ENCODE data around the gene PCDHB10.
"Not testable (repeated sequence)": the region's sequence is repeated elsewhere in the genome, so short reads cannot be mapped to it uniquely, and the experiment has no call there.

The PCDHB10 gene

GRCh38 chr5:141150993-141151325, 41.2 kb upstream of the PCDHB10 start:
- no peak for TF ChIP-seq ZBTB7A (IDR thresholded peaks at IDR 0.05; ENCODE audit: low read depth)
- TF ChIP-seq TAF1 (IDR thresholded peaks at IDR 0.05; ENCODE audit: low read depth) = no peak
- TF ChIP-seq NFIC (IDR thresholded peaks at IDR 0.05) = no peak
- TF ChIP-seq REST (IDR thresholded peaks at IDR 0.05; ENCODE audit: low read depth) = no peak
- no peak for TF ChIP-seq YY1 (IDR thresholded peaks at IDR 0.05; ENCODE audit: low read depth)
- no peak for TF ChIP-seq CREB1 (IDR thresholded peaks at IDR 0.05; ENCODE audit: low read depth)
- no peak for TF ChIP-seq TEAD4 (IDR thresholded peaks at IDR 0.05)
- no peak for TF ChIP-seq USF1 (IDR thresholded peaks at IDR 0.05)

GRCh38 chr5:141155540-141156374, 36.4 kb upstream of the PCDHB10 start:
- TF ChIP-seq EGR1 (IDR thresholded peaks at IDR 0.05) (no peak), ZBTB7A (IDR thresholded peaks at IDR 0.05; ENCODE audit: low read depth) (no peak), FOXM1 (IDR thresholded peaks at IDR 0.05; ENCODE audit: borderline replicate concordance, low read depth) (no peak), TEAD4 (IDR thresholded peaks at IDR 0.05) (no peak), NFIC (IDR thresholded peaks at IDR 0.05) (no peak)

GRCh38 chr5:141172381-141173204, 19.6 kb upstream of the PCDHB10 start, which contains the start of gene PCDHB7:
Gene PCDHB7, plus strand, starts transcription at chr5:141172644. Its CDS starts 192 bp downstream, at chr5:141172836.
- TF ChIP-seq MAX (IDR thresholded peaks at IDR 0.05) = no peak
- TF ChIP-seq RAD21 (IDR thresholded peaks at IDR 0.05; ENCODE audit: low read depth) = peak; percentile 42
- no peak for TF ChIP-seq TEAD4 (IDR thresholded peaks at IDR 0.05)

- TF ChIP-seq NFIC (IDR thresholded peaks at IDR 0.05) (no peak), CEBPB (IDR thresholded peaks at IDR 0.05) (no peak), EGR1 (IDR thresholded peaks at IDR 0.05) (no peak), REST (IDR thresholded peaks at IDR 0.05; ENCODE audit: low read depth) (no peak), RAD21 (IDR thresholded peaks at IDR 0.05; ENCODE audit: low read depth) (no peak), USF1 (IDR thresholded peaks at IDR 0.05) (no peak), YY1 (IDR thresholded peaks at IDR 0.05; ENCODE audit: low read depth) (no peak), CREB1 (IDR thresholded peaks at IDR 0.05; ENCODE audit: low read depth) (no peak), MAX (IDR thresholded peaks at IDR 0.05) (no peak), FOXM1 (IDR thresholded peaks at IDR 0.05; ENCODE audit: borderline replicate concordance, low read depth) (no peak), EP300 (IDR thresholded peaks at IDR 0.05; ENCODE audit: borderline replicate concordance) (no peak), TAF1 (IDR thresholded peaks at IDR 0.05; ENCODE audit: low read depth) (no peak), TCF12 (IDR thresholded peaks at IDR 0.05; ENCODE audit: low read depth) (no peak), TEAD4 (IDR thresholded peaks at IDR 0.05) (no peak)
These were observed 16.2 kb upstream of the PCDHB10 start for GRCh38 chr5:141175933-141176332.

GRCh38 chr5:141177577-141178191, 14.5 kb upstream of the PCDHB10 start, which contains the start of gene PCDHB8:
Gene PCDHB8, plus strand, starts transcription at chr5:141177790. Its CDS starts 245 bp downstream, at chr5:141178035.
- not testable (repeated sequence) for TF ChIP-seq REST (IDR thresholded peaks at IDR 0.05; ENCODE audit: low read depth); CEBPB (IDR thresholded peaks at IDR 0.05); USF1 (IDR thresholded peaks at IDR 0.05)

Data from Ishikawa (cell line).